Ureter (tissue), 1 donor: Measurements from ENCODE around the gene CD8A. TPM values are rescaled to one million over a fixed set of nuclear protein-coding genes. Genes with fewer than 3 reads are reported as not detected.
"Not testable (repeated sequence)": the region's sequence is repeated elsewhere in the genome, so short reads cannot be mapped to it uniquely, and the experiment has no call there.

ENCODE experiments used
- DNase-seq: peaks from one replicate; pipeline ENCODE4 v3.0.0-alpha.2; 2020; ENCODE audit warnings: low spot score
- total RNA-seq: library from RNA; stranded (reverse); gene quantifications from one replicate; pipeline ENCODE4 v1.2.4, GENCODE V29; 2023
- donor health status: DM: yes; HTN: yes; CAD: no.

The CD8A gene
- total RNA-seq, 1 donor from 2014 or later: 10.9 TPM

DNA sequence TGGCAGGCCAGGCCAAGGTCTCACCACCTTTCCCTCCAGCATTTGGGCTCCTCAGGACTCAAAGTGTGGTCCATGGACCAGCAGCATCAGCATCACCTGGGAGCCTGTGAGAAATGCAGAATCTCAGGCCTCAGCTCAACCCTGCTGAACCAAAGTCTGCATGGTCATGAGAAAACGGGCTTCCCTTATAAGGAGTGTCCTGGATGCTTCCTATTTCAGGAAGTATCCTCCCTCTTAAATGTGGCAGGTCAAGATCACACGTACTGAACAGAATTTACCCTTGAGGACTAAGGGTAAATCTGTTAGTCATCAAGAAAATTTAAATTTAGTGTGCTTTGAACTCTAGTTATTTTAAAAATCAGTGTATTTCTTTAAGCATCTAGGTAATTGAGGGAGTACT is 11.8 kb downstream of the CD8A start:
- DNase-seq: no peak

DNA sequence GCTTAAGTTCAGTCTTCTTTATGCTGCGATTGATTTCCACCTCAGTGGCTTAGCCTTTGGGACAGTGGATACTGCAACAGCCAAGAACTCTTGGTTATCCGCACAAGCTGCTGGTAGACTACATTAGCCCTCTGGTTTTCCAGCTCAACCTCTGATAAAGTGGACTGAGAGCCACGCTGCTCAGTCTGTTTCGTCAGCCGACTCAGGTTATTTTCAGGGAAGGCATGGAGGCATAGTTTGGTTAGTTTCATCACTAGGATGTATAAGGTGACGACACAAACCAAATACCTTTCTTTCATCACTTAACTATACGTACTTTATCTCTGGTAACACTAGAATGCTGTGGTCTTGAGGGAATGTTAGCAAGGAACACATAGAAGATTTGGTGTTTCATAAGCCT is 14.2 kb downstream of the CD8A start:
- DNase-seq: no peak

DNA sequence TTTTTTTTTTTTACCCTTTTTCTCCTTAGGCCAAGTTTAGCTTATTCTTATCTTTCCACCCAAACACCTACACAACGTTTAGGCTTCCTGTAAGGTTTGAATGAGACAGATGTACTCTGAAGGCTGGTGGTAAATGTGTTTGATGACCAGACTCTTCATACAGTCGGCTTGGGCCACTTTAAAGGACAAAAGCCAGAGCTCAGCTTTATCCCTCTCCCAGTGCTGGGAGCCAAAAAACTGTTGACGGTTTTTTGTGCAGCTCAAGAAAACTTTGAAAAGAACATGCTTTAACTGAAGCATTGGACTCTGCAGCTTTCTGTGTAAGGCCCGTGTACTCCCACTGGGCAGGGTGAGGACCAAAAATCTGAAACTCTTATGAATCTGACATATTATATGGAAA is 15.4 kb downstream of the CD8A start:
- no peak for DNase-seq

DNA sequence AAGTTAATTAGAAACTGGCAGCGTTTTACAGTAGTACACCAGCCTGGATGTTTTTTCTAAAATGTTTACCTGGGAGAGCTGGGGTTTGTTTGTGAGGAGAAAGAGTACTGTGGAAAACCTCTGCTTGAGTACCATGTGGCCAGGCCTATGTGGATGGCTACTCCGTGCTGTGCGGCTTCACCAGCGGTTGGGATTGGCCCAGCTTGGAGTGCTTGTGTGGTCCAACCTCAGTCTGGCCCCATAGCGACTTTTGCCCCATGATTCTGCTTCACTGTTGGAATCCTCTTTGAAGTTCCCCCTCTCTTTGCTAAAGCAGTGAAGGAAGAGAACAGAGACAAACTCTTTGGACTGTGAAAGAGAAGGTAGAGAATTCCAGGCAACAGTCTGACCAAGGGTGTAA is 15.9 kb downstream of the CD8A start:
- no peak for DNase-seq

DNA sequence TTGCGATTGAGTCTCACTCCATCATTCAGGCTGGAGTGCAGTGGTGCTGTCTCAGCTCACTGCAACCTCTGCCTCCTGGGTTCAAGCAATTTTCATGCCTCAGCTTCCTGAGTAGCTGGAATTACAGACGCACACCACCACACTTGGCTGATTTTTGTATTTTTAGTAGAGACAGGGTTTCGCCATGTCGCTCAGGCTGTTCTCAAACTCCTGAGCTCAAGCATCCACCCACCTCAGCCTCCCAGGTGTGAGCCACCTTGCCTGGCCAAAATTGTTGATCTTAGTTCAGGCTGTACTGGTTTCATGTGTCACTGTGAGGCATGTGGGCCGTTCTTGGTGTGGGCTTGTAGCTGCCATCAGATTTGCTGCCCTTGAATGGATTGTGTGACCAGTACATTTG is 18.1 kb downstream of the CD8A start:
- no peak for DNase-seq

DNA sequence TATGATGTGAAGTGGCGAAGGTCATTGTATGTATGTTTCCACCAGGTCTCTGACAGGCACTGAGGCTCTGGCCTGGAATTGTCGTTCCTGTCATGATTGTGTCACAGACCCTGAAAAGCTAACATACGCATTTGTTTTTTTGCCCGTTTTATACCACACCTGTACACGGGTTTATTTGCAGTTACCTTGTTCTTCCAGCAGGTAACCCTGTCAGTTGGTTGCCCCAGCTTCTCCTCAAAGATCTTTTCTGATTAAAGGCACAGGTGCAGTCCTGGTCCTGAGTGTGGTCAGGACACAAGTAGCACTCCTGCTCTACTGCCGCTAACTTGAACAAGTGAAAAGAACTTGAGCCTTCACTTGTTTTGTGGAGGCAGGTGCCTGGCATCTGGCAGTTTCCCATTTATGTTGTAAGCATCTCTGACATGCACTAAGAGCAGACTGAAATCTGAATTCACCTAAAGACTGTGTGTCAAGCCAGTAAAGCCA is 19.9 kb downstream of the CD8A start:
- no peak for DNase-seq

DNA sequence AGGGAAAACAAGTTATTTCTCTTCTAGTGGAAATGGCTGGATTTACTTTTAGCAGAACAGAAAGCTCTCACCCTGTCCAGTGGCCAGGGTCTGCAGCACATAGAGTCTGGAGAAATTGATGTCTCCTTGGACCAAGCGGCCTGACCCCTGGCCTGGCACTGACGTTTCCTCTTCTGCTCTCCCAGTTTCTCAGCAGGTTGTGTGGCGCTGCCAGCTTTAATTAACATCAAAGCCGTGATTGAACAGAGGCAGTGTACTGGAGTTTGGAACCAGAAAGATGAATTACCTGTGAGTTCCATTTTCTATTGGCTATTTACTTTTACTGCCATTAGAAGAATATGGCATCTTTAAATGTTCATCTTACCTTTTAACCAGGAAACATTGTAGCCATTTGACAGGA is 20.9 kb downstream of the CD8A start:
- DNase-seq: no peak

DNA sequence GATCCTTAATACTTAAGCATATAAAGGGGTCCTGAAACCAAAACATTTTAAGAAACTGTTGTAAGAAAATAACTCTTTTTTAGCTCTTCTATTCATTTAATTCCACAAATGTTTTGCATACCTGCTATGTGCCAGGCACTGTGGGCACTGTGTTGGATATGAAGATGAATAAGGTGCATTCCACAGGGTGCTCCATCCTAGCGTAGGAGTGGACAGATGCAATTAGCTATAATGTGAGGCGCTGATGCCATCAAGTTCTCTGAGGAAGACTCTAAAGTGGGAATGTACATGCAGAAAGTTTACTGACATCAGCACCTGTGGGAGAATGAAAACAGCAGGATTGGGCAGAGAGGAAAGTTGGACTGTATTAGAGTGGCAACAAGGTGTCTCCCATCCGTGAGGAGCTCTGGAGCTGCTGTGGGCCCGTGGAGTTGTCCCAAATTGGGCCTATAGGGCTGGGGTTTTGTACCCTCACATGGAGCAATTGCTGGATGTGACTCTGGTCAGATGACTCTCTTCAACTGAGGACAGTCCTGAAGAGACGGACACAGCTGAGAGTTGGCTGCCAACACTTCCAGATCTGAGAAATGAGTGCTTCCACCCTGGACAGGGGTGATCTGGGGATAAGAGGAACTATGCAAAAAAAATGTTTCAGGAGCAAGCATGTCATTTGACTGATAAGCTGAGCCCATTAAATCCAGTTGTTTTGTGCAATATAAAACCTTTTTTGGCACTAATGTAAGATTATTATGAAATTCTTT is 22.3 kb downstream of the CD8A start:
- DNase-seq: no peak

DNA sequence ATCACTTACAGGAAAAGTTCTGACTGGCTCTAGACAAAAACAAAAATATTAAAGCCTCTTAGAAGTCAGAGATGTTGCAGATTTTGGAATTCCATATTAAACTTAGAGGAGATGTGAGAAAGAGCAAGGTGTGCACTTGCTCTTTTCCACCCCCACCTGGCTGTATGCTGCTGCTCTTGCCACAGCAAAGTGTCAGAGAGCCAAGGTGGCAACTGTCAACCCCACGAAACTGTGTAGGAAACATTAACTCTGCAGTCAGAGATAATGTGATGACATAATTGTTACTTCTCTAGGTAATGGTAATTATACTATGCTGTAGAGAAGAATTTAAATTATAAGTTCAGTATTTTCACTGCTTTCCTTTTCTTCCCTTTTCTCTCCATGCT is 25.4 kb downstream of the CD8A start:
- DNase-seq: no peak

DNA sequence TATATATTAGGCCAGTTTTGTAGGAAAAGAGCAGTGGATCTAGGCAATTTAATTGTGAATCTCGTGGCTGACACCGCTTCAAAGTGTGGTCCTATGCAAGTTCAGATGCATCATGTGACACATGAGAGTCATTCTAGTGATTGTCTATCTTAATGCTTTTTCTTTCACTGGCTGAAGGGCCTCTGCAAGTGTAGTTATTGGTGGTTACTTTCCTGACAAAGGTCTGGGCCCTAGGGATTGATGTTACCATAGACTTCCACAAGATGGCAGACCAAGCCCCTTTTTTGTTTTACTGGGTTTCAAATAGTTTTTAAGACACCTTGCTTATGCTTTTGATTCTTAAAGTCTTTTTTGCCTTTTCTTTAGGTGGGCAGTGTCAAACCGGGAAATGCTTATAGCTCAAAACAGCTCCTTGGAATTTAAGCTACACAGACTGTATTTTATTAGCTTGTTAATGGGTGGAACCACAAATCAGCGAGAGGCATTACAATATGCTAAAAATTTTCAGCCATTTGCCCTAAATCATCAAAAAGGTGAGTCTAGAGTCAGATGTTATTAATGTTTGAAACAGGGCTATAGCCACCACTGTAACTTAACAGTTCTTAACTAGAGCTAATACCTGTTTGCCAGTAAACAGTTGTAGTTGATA is 25.9 kb downstream of the CD8A start:
- DNase-seq: no peak

DNA sequence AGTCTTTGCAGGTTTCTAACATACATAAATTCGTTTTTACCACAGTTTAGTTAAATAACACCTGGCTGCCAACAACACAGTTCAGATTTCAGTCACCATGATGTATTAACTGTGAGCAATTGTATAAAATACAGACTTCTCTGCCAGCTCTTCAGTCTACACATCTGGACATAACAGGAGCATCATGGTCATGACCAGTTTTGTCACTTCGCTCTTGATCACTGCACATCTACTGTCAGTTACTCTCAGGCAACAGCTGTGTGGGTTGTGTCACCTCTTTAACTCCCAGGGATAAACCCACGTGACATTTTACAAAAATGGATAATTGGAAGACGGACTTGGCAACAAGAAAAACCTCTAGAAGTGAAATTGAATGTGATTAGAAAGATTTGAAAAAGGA is 30.3 kb downstream of the CD8A start:
- DNase-seq: no peak

DNA sequence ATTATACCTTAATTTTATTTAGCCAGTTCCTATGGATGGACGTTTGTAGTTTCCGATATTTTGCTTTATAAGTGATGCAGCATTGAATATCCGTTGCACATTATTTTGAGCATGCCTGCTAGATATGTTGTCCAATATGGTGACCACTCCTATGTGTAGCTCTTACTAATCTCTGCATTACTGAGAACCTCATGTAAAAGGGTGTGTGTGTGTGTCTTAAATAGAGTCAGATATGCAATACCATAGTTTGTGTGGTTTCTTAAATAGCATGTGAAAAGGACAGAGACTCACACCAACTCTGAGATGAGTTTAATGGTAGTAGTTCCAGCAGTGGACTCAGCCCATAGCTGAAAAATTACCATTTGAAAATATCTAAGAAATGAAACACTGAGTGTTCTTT is 32.3 kb downstream of the CD8A start:
- DNase-seq: no peak

DNA sequence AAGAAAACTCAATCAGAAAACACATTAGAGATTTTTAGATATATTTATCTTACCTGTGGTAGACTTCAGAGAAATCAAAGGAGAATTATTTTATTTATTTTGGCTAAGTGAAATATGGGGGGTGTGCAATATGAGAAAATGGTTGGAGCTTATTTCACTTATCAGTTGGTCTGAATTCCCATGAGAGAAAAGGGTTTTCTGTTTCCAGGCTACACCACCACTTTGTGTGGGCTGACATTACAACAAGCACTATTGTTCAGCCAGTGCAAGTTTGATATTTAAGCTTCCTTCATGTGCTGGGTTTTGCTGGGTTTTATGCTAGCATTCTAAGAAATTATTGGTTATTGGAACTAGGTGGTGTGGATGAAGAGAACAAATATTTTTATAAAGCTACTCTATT is 37.1 kb downstream of the CD8A start:
- no peak for DNase-seq

DNA sequence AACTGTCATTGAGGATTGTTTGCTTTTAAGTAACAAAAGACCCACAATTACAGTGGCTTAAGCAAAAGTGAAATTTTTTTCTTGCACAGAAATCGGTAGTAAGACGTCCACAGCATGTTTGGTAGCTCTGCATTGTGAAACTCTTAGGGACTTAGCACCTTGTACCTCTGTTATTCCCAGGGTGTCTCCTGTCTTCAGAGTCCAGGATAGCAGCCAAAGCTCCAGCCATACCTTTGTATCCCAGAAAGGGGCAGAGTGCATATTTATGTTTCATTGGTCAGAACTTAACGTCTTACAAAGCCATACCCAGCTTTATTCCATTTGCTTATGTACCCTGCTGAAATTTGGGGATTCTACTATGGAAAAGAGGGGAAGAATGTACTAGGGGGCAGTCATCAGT is 37.8 kb downstream of the CD8A start:
- DNase-seq: no peak

DNA sequence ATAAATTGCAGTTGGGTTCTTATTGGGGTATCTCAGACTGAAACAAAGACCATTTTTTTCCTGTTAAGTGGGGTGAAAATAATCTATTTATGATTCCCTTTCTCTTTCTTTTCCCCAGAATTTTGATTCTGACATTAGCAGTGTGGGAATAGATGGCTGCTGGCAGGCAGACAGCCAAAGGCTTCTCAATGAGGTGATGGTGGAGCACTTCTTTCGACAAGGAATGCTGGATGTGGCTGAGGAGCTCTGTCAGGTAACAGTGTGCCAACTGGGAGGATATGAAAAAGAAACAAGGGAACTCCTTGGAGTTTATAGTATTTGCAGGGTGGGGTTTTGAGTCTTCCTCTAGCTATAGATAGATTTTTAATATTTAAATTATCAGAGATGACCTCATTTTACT is 38.9 kb downstream of the CD8A start:
- DNase-seq: no peak

DNA sequence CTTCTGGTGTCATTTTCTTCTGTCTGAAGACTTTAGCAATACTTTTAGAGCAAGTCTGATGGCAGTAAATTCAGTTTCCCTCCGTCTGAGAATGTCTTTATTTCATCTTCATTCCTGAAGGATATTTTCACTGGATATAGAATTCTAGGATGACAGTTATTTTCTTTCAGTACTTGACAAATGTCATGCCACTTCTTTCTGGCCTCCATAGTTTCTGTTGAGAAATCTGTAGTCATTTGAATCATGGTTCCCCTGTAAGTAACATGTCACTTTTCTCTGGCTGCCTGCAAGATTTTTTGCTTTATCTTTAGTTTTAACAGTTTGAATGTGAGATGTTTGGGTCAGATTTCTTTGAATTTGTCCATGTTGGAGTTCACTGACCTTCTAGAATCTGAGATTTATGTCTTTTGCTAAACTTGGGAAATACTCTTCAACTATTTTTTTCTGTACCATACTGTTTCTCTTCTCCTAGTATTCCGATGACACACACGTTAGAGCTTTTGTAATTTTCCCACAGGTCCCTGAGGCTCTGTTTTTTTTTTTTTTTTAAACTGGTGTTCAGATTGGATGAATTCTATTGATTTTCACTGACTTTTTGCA is 40.4 kb downstream of the CD8A start:
- DNase-seq: no peak

DNA sequence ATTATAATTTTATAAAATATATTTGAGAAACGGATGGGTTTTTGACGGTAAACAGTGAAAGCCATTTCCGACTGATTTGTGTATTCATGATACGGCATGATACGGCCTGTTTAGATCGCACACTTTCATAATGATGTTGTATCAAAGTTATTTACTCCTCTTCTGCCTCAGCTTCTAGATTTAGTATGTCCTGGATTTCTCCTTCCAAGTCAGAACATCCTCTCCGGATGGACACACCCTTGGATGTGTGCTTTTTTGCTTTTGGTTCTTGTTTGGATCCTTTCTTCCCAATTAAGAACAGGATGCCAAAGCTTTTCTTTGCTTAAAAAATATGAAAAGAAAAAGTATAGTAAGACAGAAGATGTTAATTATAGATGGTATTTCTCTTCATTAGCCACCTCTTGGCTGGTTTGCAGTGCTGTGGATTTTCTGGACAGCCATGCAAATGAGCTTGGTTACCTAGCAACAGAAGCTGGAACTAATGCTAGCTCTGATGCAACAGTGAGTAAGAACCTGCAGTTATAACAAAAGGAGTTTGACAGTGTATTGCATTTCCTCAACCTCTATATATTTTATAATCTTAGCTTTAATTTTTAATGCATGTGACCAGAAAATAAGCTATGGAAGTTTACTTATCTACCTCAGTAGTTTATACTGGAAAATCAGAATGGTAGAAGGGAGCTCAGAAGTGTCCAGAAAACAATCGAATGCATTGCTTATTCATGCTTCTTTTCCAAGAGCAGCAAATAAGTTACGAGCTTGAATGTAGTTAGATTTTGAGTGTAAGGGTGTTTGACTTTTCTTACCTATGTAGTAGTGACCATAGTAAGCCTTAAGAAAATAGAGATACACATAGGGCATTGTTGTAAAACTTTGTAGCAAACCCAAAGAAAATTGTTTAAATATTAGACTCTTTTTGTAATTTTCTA is 42.7 kb downstream of the CD8A start:
- no peak for DNase-seq

DNA sequence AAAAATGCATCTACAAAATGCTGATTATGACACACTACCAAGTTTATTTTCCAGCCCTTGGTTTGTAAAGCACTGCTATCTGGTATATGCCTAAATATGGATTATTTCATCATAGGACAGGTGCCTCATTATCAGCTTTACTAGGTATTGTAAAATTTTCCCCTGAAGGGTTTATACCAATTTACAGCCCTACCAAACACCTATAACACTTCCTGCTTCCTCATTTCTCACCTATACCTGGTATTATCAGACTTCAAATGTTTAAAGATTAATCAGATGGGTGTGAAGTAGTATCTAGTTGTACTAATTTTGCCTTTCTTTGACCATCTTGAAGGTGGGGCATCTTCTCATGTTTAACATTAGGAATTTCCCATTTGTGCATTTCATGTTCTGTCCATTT is 43.8 kb downstream of the CD8A start:
- DNase-seq: no peak

DNA sequence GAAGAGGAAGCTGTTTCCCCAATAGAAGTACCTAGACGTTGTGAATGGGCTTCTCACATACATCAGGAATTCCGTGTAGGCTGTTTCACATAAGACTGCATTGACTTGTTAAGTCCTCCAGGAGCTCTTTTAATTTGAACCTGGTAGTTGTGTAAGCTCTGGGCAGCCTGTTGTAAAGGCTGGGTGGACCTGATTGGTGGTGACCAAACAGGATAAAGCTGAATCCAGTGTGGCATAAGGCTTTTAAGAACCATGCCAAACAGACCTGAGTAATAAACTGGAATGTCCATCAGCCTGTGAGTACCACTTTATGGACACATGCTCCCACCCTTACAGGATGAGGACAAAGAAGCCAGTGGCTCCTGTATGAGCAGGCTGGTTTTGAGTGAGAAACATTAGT is 46.6 kb downstream of the CD8A start:
- no peak for DNase-seq

DNA sequence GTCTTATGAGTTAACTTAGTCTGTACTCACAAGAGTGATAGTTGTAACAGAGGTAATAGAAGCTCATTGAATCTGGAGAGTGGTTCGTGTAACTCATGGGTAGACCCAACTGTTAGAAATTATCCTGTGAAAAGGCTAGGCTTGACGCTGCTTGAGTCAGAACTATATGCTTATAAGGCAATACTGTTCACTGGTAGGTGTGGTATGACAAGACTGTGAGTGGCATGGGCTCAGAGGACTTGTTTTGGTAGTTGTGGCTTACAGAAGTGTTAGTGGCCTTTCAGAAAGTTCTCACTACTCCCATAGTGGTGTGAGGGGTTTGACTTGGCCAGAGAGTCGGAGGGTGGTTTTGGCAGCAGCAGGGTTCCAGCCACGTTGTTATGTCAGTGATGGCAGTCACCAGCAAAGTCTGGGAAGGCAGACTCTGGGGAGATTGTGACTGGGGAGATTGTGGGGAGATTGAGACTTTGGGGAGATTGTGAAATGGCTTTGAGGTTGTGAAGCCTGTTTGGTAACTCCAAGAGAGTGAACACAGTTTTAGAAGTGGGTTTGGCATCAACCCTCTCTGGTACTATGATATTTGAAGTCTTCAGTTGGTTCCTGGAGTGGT is 48.7 kb downstream of the CD8A start:
- not testable (repeated sequence) for DNase-seq

DNA sequence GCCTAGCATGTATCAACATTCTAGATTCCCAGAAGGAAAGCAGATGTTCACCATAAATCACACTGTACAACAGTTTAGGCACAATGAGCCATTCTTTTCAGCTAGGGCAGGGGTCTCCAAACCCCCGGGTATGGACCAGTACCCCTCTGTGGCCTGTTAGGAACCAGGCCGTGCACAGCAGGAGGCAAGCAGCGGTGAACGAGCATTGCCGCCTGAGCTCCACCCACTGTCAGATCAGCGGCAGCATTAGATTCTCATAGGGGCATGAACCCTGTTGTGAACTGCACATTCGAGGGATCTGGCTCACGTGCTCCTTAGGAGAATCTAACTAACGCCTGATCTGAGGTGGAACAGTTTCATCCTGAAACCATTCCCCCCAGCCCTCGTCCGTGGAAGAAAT is 50.8 kb downstream of the CD8A start:
- DNase-seq: not testable (repeated sequence)

DNA sequence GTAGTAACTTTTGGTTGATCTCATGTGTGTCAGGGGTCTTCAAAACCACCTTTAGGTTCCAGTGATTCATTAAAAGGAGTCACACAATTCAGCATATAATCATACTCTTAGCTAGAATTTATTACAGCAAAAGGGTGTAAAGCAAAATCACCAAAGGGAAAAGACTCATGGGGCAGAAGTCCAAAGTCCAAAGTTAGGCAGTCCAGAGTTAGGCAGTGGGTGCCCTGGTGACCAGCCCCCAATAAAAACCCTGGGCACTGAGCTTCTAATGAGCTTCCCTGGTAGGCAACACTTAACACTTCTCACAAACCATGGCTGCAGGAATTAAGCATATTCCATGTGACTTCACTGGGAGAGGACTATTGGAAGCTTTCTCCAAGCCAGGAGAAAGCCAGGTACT is 51.2 kb downstream of the CD8A start:
- not testable (repeated sequence) for DNase-seq
